H1 (cell line): ENCODE measurements around the gene SPEM3. TPM values are rescaled to one million over a fixed set of nuclear protein-coding genes. Genes with fewer than 3 reads are reported as not detected.

Experiments used
- CBX5 ChIP-seq: fragments of 300-800, 300-1000 bp; sonication (generic); IDR thresholded peaks from 2 replicates; pipeline ENCODE4 v1.7.1; 2016; ENCODE audit warnings: antibody characterized with exemption, low read length, low read depth
- EP300 ChIP-seq, 2 experiments: IDR thresholded peaks; 1 replicate in 1 of 2; 2 replicates in 1 of 2; pipeline ENCODE4 v1.6.1; 2011 to 2012; ENCODE audit warnings: low read depth in 2 of 2, low read length in 2 of 2, mild to moderate bottlenecking in 2 of 2, borderline replicate concordance in 1 of 2, inconsistent platforms in 1 of 2, moderate library complexity in 1 of 2
- EZH2 ChIP-seq: fragments of 200-600 bp; sonication (generic); IDR thresholded peaks from 2 replicates; pipeline ENCODE4 v1.7.1; 2012; ENCODE audit warnings: low read depth, mild to moderate bottlenecking, moderate library complexity, low read length, inconsistent platforms; ENCODE audit not compliant: severe bottlenecking
- POLR2AphosphoS5 ChIP-seq: IDR thresholded peaks from 2 replicates; pipeline ENCODE4 v1.6.1; 2011; ENCODE audit warnings: low read depth, low read length
- POU5F1 ChIP-seq: IDR thresholded peaks from 2 replicates; pipeline ENCODE4 v1.6.1; 2011; ENCODE audit warnings: low read depth, mild to moderate bottlenecking, low read length, moderate library complexity
- SAP30 ChIP-seq: fragments of 300-600 bp; sonication (generic); IDR thresholded peaks from 2 replicates; pipeline ENCODE4 v1.7.1; 2012; ENCODE audit warnings: low read length, moderate library complexity, mild to moderate bottlenecking, inconsistent platforms; ENCODE audit not compliant: insufficient read depth, insufficient replicate concordance
- SIRT6 ChIP-seq: IDR thresholded peaks from one replicate; pipeline ENCODE4 v1.7.1; 2012; ENCODE audit warnings: low read length, inconsistent platforms
- SP1 ChIP-seq: IDR thresholded peaks from 2 replicates; pipeline ENCODE4 v1.6.1; 2011; ENCODE audit warnings: low read depth, low read length
- TCF12 ChIP-seq: IDR thresholded peaks from 2 replicates; pipeline ENCODE4 v1.6.1; 2011; ENCODE audit warnings: low read depth, mild to moderate bottlenecking, low read length
- polyA plus RNA-seq, 7 experiments: library from polyadenylated mRNA; depleted of rRNA in 3 of 7; stranded (reverse) in 5 of 7; unstranded in 2 of 7; fragments of >200 nt in 5 of 7; fragments of 200-250 nt in 2 of 7; gene quantifications; 1 replicate in 5 of 7; 2 replicates in 1 of 7; 4 replicates in 1 of 7; pipeline versions ENCODE4 v1.2.1 to v1.2.3, GENCODE V29; 2011 to 2013; ENCODE audit warnings: missing spikeins in 2 of 7, mixed read lengths in 2 of 7
- total RNA-seq: library from RNA; stranded (reverse); fragmentation: NEBNext Ultra II Directional; extraction: Animal tissue kit (Norgen Biotek cat#: 25700); gene quantifications from 2 replicates; pipeline ENCODE4 v1.2.1, GENCODE V29; 2021
- TF ChIP-seq, protein P1 (sequence below): fragments of 300-600 bp; sonication (generic); IDR thresholded peaks from 2 replicates; pipeline ENCODE4 v1.7.1; 2012; ENCODE audit warnings: low read length, moderate library complexity, mild to moderate bottlenecking, inconsistent platforms; ENCODE audit not compliant: insufficient replicate concordance

SPEM3 gene
- total and polyA plus RNA-seq, 2 of the 8 experiments (the other 6 are each of a cell fraction or from before 2014, with no cell fraction given) = 0.02 TPM; not detected in 1

- TF ChIP-seq EZH2 (no peak), POLR2AphosphoS5 (no peak), SAP30 (no peak), SP1 (no peak), EP300 (IDR thresholded peaks at IDR 0.05; ENCODE audit: borderline replicate concordance in 1 of 2, low read depth in 2 of 2, low read length in 2 of 2) (no peak), SIRT6 (no peak), TCF12 (no peak), CBX5 (no peak), POU5F1 (no peak)
- TF ChIP-seq, protein P1, sequence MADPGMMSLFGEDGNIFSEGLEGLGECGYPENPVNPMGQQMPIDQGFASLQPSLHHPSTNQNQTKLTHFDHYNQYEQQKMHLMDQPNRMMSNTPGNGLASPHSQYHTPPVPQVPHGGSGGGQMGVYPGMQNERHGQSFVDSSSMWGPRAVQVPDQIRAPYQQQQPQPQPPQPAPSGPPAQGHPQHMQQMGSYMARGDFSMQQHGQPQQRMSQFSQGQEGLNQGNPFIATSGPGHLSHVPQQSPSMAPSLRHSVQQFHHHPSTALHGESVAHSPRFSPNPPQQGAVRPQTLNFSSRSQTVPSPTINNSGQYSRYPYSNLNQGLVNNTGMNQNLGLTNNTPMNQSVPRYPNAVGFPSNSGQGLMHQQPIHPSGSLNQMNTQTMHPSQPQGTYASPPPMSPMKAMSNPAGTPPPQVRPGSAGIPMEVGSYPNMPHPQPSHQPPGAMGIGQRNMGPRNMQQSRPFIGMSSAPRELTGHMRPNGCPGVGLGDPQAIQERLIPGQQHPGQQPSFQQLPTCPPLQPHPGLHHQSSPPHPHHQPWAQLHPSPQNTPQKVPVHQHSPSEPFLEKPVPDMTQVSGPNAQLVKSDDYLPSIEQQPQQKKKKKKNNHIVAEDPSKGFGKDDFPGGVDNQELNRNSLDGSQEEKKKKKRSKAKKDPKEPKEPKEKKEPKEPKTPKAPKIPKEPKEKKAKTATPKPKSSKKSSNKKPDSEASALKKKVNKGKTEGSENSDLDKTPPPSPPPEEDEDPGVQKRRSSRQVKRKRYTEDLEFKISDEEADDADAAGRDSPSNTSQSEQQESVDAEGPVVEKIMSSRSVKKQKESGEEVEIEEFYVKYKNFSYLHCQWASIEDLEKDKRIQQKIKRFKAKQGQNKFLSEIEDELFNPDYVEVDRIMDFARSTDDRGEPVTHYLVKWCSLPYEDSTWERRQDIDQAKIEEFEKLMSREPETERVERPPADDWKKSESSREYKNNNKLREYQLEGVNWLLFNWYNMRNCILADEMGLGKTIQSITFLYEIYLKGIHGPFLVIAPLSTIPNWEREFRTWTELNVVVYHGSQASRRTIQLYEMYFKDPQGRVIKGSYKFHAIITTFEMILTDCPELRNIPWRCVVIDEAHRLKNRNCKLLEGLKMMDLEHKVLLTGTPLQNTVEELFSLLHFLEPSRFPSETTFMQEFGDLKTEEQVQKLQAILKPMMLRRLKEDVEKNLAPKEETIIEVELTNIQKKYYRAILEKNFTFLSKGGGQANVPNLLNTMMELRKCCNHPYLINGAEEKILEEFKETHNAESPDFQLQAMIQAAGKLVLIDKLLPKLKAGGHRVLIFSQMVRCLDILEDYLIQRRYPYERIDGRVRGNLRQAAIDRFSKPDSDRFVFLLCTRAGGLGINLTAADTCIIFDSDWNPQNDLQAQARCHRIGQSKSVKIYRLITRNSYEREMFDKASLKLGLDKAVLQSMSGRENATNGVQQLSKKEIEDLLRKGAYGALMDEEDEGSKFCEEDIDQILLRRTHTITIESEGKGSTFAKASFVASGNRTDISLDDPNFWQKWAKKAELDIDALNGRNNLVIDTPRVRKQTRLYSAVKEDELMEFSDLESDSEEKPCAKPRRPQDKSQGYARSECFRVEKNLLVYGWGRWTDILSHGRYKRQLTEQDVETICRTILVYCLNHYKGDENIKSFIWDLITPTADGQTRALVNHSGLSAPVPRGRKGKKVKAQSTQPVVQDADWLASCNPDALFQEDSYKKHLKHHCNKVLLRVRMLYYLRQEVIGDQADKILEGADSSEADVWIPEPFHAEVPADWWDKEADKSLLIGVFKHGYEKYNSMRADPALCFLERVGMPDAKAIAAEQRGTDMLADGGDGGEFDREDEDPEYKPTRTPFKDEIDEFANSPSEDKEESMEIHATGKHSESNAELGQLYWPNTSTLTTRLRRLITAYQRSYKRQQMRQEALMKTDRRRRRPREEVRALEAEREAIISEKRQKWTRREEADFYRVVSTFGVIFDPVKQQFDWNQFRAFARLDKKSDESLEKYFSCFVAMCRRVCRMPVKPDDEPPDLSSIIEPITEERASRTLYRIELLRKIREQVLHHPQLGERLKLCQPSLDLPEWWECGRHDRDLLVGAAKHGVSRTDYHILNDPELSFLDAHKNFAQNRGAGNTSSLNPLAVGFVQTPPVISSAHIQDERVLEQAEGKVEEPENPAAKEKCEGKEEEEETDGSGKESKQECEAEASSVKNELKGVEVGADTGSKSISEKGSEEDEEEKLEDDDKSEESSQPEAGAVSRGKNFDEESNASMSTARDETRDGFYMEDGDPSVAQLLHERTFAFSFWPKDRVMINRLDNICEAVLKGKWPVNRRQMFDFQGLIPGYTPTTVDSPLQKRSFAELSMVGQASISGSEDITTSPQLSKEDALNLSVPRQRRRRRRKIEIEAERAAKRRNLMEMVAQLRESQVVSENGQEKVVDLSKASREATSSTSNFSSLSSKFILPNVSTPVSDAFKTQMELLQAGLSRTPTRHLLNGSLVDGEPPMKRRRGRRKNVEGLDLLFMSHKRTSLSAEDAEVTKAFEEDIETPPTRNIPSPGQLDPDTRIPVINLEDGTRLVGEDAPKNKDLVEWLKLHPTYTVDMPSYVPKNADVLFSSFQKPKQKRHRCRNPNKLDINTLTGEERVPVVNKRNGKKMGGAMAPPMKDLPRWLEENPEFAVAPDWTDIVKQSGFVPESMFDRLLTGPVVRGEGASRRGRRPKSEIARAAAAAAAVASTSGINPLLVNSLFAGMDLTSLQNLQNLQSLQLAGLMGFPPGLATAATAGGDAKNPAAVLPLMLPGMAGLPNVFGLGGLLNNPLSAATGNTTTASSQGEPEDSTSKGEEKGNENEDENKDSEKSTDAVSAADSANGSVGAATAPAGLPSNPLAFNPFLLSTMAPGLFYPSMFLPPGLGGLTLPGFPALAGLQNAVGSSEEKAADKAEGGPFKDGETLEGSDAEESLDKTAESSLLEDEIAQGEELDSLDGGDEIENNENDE = no peak
Observed at GRCh38 chr17:7419819-7420610, 8.6 kb upstream of the SPEM3 start, which contains the start of gene SPEM1 (continued).
